GM23338 (cell line): ENCODE data around the gene SLC34A3. TPM values are rescaled to one million over a fixed set of nuclear protein-coding genes. Genes with fewer than 3 reads are reported as not detected.
A peak's percentile ranks its signal among the peaks of the same experiment; 100 is the strongest.

Source experiments
- ATAC-seq: fragments of 200-7000 bp; cut with Tn5 transposase; 3 replicates; pipeline ENCODE4 v1.9.1; 2020
- DNase-seq: peaks from one replicate; pipeline ENCODE4 v3.0.0-alpha.2; 2015; ENCODE audit warnings: low spot score
- H2AFZ ChIP-seq: fragments of 200-600 bp; sonication (generic); 2 replicates; pipeline ENCODE4 v1.8.0; 2016; ENCODE audit warnings: antibody characterized with exemption, mild to moderate bottlenecking, moderate library complexity
- H3F3A ChIP-seq: fragments of 200-600 bp; sonication (generic); replicated peaks from 2 replicates; pipeline ENCODE4 v1.8.0; 2017; ENCODE audit warnings: antibody characterized with exemption, mixed run types, low read depth
- H3K27ac ChIP-seq: fragments of 200-600 bp; sonication (generic); 2 replicates; pipeline ENCODE4 v1.6.1; 2016; ENCODE audit warnings: low read depth
- H3K27me3 ChIP-seq: fragments of 200-600 bp; sonication (generic); 2 replicates; pipeline ENCODE4 v1.8.0; 2016; ENCODE audit warnings: mild to moderate bottlenecking, mixed run types, moderate library complexity; ENCODE audit not compliant: insufficient read depth
- H3K36me3 ChIP-seq: fragments of 200-600 bp; sonication (generic); 2 replicates; pipeline ENCODE4 v1.8.0; 2016; ENCODE audit warnings: mild to moderate bottlenecking; ENCODE audit not compliant: insufficient read depth
- H3K4me1 ChIP-seq: fragments of 200-600 bp; sonication (generic); 2 replicates; pipeline ENCODE4 v1.8.0; 2016; ENCODE audit warnings: mild to moderate bottlenecking, moderate library complexity; ENCODE audit not compliant: insufficient read depth
- H3K4me2 ChIP-seq: fragments of 200-600 bp; sonication (generic); 2 replicates; pipeline ENCODE4 v1.7.1; 2017; ENCODE audit warnings: mixed run types
- H3K4me3 ChIP-seq: fragments of 200-600 bp; sonication (generic); 2 replicates; pipeline ENCODE4 v1.6.1; 2016; ENCODE audit warnings: mixed run types
- H3K79me2 ChIP-seq: fragments of 200-600 bp; sonication (generic); replicated peaks from 2 replicates; pipeline ENCODE4 v1.8.0; 2017; ENCODE audit warnings: mild to moderate bottlenecking; ENCODE audit not compliant: insufficient read depth
- H3K9me2 ChIP-seq: fragments of 200-600 bp; sonication (generic); 2 replicates; pipeline ENCODE4 v1.8.0; 2017; ENCODE audit not compliant: insufficient read depth
- H4K20me1 ChIP-seq: fragments of 200-600 bp; sonication (generic); replicated peaks from 2 replicates; pipeline ENCODE4 v1.8.0; 2017; ENCODE audit warnings: mild to moderate bottlenecking; ENCODE audit not compliant: insufficient read depth
- H3K27ac Mint-ChIP-seq: 2 replicates; pipeline ENCODE4 v1.8.0; 2020; ENCODE audit warnings: inconsistent platforms, mild to moderate bottlenecking, moderate library complexity, mixed read lengths
- H3K27me3 Mint-ChIP-seq: 3 replicates; pipeline ENCODE4 v1.8.0; 2022; ENCODE audit warnings: low read depth, mild to moderate bottlenecking, moderate library complexity, mixed read lengths, inconsistent platforms; ENCODE audit not compliant: insufficient read depth, poor library complexity
- H3K36me3 Mint-ChIP-seq: 3 replicates; pipeline ENCODE4 v1.8.0; 2021; ENCODE audit warnings: low read depth, mild to moderate bottlenecking, inconsistent platforms, moderate library complexity, mixed read lengths
- H3K4me1 Mint-ChIP-seq: 3 replicates; pipeline ENCODE4 v1.8.0; 2020; ENCODE audit warnings: mild to moderate bottlenecking, inconsistent platforms, mixed read lengths
- H3K4me3 Mint-ChIP-seq: 3 replicates; pipeline ENCODE4 v1.8.0; 2021; ENCODE audit warnings: moderate library complexity, mild to moderate bottlenecking, inconsistent platforms, mixed read lengths
- H3K9me3 Mint-ChIP-seq: 3 replicates; pipeline ENCODE4 v1.8.0; 2020; ENCODE audit warnings: moderate library complexity, mild to moderate bottlenecking, inconsistent platforms, mixed read lengths
- CREB1 ChIP-seq: fragments of 250-450 bp; sonication (Bioruptor Pico); IDR thresholded peaks from 2 replicates; pipeline ENCODE4 v1.5.0; 2020; ENCODE audit warnings: low read depth, mild to moderate bottlenecking, moderate library complexity
- EZH2 ChIP-seq: fragments of 200-600 bp; sonication (generic); IDR thresholded peaks from one replicate; pipeline ENCODE4 v1.8.0; 2017; ENCODE audit warnings: antibody characterized with exemption, mild to moderate bottlenecking, low read depth; ENCODE audit not compliant: unreplicated experiment
- JUNB ChIP-seq: IDR thresholded peaks from one replicate; pipeline ENCODE4 v1.6.1; 2016; ENCODE audit warnings: antibody characterized with exemption; ENCODE audit not compliant: unreplicated experiment
- NANOG ChIP-seq: IDR thresholded peaks from 2 replicates; pipeline ENCODE4 v1.6.1; 2016; ENCODE audit warnings: antibody characterized with exemption, borderline replicate concordance
- STAT1 ChIP-seq: IDR thresholded peaks from one replicate; pipeline ENCODE4 v1.6.1; 2016; ENCODE audit warnings: antibody characterized with exemption; ENCODE audit not compliant: unreplicated experiment
- ZNF114 ChIP-seq: fragments of 250-450 bp; sonication (Bioruptor Pico); IDR thresholded peaks from 2 replicates; pipeline ENCODE4 v1.5.0; 2020; ENCODE audit warnings: mild to moderate bottlenecking, moderate library complexity
- ZNF331 ChIP-seq: fragments of 250-450 bp; sonication (Bioruptor Pico); IDR thresholded peaks from 2 replicates; pipeline ENCODE4 v1.5.0; 2020; ENCODE audit warnings: low read depth, mild to moderate bottlenecking, moderate library complexity
- polyA plus RNA-seq: library from polyadenylated mRNA; unstranded; fragments of >200 nt; fragmentation: Nextera tagmentation; extraction: Ambion mirVana; gene quantifications from 2 replicates; pipeline ENCODE4 v1.2.1, GENCODE V29; 2016
- total RNA-seq: library from RNA; depleted of rRNA; stranded (reverse); fragments of >200 nt; shearing (Covaris generic); gene quantifications from 2 replicates; pipeline ENCODE4 v1.2.3, GENCODE V29; 2014
- TF ChIP-seq, protein P1 (sequence below): IDR thresholded peaks from one replicate; pipeline ENCODE4 v1.6.1; 2018; ENCODE audit warnings: antibody characterized with exemption; ENCODE audit not compliant: unreplicated experiment
- TF ChIP-seq, protein P2 (sequence below): fragments of 250-450 bp; sonication (Bioruptor Pico); IDR thresholded peaks from 2 replicates; pipeline ENCODE4 v1.5.0; 2020; ENCODE audit warnings: mild to moderate bottlenecking, moderate library complexity
- TF ChIP-seq, protein P3 (sequence below), 2 experiments: fragments of 200-600 bp in 1 of 2; sonication (generic) in 1 of 2; conservative IDR thresholded peaks; 2 replicates each; pipeline versions ENCODE4 v1.5.1 to v1.6.1; 2016 to 2017; ENCODE audit warnings: antibody characterized with exemption in 2 of 2, low read depth in 2 of 2, mild to moderate bottlenecking in 2 of 2, moderate library complexity in 1 of 2

The SLC34A3 gene
- total and polyA plus RNA-seq, 2 experiments from 2014 or later = not detected

DNA sequence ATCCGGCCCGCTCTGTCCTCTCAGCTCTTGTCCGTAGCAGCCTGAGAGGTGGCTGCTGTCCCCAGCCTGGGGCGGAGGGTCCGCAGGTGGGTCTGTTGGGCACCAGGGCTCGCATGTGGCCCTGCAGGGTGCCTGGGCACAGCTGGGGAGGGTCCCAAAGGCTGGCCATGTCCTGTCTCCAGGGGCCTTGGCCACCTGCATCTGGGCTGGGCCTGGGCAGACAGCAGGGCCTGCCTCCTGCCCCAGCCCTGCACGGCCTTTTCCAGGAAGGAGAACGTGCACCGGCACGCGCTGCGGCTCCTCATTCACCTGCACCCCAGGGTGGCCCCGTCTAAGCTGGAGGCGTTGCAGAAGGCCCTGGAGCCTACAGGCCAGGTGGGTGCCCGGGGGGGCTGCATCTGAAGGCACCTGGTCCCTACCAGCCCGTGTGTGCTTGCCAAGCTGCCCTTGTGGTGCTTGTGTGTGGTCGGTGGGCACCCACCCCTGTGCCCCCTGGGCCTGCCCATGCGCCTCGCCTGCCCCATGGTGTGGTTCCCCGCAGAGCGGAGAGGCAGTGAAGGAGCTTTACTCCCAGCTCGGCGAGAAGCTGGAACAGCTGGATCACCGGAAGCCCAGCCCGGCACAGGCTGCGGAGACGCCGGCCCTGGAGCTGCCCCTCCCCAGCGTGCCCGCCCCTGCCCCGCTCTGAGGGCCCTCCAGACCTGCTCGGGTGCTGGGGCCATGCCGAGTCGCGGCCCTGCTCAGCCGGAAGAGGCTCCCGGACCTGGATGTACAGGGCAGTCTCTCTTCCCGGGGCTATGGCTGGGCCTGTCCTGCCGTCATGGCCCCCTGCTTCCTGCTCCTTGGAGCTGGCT lies 41.8 kb downstream of the SLC34A3 start:
- Mint-ChIP-seq H3K36me3 (peaks cover 29% of the 10 kb centered on the region), H3K27me3 (peaks cover 32% of the 10 kb centered on the region), H3K4me3 (no peak overlapping the region), H3K9me3 (no peaks in the 10 kb centered on the region; the same call in 2 of the 3 replicates), H3K4me1 (peaks cover 36% of the 10 kb centered on the region), H3K27ac (peak overlapping the region; percentile 84; the same call in 1 of the 2 replicates)
- no peak for DNase-seq
- no peak overlapping the region for H3K4me2 ChIP-seq
- peaks cover 10% of the 10 kb centered on the region; the same call in 1 of the 2 replicates for H3K36me3 ChIP-seq
- ATAC-seq = no peak
- H3F3A ChIP-seq = 0 out of 2 replicates have a peak, but pooled peaks cover 2% of the 10 kb centered on the region
- H2AFZ ChIP-seq = no peak overlapping the region
- no peaks in the 10 kb centered on the region for H3K9me2 ChIP-seq
- TF ChIP-seq STAT1 (no peak), EZH2 (no peak), ZNF331 (CRISPR knock-in tag) (no peak), JUNB (no peak), ZNF114 (CRISPR knock-in tag) (no peak), CREB1 (no peak), NANOG (no peak)
- TF ChIP-seq, protein P1, sequence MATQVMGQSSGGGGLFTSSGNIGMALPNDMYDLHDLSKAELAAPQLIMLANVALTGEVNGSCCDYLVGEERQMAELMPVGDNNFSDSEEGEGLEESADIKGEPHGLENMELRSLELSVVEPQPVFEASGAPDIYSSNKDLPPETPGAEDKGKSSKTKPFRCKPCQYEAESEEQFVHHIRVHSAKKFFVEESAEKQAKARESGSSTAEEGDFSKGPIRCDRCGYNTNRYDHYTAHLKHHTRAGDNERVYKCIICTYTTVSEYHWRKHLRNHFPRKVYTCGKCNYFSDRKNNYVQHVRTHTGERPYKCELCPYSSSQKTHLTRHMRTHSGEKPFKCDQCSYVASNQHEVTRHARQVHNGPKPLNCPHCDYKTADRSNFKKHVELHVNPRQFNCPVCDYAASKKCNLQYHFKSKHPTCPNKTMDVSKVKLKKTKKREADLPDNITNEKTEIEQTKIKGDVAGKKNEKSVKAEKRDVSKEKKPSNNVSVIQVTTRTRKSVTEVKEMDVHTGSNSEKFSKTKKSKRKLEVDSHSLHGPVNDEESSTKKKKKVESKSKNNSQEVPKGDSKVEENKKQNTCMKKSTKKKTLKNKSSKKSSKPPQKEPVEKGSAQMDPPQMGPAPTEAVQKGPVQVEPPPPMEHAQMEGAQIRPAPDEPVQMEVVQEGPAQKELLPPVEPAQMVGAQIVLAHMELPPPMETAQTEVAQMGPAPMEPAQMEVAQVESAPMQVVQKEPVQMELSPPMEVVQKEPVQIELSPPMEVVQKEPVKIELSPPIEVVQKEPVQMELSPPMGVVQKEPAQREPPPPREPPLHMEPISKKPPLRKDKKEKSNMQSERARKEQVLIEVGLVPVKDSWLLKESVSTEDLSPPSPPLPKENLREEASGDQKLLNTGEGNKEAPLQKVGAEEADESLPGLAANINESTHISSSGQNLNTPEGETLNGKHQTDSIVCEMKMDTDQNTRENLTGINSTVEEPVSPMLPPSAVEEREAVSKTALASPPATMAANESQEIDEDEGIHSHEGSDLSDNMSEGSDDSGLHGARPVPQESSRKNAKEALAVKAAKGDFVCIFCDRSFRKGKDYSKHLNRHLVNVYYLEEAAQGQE = no peak
- TF ChIP-seq, protein P2, sequence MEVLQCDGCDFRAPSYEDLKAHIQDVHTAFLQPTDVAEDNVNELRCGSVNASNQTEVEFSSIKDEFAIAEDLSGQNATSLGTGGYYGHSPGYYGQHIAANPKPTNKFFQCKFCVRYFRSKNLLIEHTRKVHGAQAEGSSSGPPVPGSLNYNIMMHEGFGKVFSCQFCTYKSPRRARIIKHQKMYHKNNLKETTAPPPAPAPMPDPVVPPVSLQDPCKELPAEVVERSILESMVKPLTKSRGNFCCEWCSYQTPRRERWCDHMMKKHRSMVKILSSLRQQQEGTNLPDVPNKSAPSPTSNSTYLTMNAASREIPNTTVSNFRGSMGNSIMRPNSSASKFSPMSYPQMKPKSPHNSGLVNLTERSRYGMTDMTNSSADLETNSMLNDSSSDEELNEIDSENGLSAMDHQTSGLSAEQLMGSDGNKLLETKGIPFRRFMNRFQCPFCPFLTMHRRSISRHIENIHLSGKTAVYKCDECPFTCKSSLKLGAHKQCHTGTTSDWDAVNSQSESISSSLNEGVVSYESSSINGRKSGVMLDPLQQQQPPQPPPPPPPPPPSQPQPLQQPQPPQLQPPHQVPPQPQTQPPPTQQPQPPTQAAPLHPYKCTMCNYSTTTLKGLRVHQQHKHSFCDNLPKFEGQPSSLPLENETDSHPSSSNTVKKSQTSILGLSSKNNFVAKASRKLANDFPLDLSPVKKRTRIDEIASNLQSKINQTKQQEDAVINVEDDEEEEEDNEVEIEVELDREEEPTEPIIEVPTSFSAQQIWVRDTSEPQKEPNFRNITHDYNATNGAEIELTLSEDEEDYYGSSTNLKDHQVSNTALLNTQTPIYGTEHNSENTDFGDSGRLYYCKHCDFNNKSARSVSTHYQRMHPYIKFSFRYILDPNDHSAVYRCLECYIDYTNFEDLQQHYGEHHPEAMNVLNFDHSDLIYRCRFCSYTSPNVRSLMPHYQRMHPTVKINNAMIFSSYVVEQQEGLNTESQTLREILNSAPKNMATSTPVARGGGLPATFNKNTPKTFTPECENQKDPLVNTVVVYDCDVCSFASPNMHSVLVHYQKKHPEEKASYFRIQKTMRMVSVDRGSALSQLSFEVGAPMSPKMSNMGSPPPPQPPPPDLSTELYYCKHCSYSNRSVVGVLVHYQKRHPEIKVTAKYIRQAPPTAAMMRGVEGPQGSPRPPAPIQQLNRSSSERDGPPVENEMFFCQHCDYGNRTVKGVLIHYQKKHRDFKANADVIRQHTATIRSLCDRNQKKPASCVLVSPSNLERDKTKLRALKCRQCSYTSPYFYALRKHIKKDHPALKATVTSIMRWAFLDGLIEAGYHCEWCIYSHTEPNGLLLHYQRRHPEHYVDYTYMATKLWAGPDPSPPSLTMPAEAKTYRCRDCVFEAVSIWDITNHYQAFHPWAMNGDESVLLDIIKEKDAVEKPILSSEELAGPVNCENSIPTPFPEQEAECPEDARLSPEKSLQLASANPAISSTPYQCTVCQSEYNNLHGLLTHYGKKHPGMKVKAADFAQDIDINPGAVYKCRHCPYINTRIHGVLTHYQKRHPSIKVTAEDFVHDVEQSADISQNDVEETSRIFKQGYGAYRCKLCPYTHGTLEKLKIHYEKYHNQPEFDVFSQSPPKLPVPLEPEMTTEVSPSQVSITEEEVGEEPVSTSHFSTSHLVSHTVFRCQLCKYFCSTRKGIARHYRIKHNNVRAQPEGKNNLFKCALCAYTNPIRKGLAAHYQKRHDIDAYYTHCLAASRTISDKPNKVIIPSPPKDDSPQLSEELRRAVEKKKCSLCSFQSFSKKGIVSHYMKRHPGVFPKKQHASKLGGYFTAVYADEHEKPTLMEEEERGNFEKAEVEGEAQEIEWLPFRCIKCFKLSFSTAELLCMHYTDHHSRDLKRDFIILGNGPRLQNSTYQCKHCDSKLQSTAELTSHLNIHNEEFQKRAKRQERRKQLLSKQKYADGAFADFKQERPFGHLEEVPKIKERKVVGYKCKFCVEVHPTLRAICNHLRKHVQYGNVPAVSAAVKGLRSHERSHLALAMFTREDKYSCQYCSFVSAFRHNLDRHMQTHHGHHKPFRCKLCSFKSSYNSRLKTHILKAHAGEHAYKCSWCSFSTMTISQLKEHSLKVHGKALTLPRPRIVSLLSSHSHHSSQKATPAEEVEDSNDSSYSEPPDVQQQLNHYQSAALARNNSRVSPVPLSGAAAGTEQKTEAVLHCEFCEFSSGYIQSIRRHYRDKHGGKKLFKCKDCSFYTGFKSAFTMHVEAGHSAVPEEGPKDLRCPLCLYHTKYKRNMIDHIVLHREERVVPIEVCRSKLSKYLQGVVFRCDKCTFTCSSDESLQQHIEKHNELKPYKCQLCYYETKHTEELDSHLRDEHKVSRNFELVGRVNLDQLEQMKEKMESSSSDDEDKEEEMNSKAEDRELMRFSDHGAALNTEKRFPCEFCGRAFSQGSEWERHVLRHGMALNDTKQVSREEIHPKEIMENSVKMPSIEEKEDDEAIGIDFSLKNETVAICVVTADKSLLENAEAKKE (CRISPR knock-in tag) = no peak
- TF ChIP-seq, protein P3, sequence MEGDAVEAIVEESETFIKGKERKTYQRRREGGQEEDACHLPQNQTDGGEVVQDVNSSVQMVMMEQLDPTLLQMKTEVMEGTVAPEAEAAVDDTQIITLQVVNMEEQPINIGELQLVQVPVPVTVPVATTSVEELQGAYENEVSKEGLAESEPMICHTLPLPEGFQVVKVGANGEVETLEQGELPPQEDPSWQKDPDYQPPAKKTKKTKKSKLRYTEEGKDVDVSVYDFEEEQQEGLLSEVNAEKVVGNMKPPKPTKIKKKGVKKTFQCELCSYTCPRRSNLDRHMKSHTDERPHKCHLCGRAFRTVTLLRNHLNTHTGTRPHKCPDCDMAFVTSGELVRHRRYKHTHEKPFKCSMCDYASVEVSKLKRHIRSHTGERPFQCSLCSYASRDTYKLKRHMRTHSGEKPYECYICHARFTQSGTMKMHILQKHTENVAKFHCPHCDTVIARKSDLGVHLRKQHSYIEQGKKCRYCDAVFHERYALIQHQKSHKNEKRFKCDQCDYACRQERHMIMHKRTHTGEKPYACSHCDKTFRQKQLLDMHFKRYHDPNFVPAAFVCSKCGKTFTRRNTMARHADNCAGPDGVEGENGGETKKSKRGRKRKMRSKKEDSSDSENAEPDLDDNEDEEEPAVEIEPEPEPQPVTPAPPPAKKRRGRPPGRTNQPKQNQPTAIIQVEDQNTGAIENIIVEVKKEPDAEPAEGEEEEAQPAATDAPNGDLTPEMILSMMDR (conservative IDR thresholded peaks at IDR 0.05; ENCODE audit: low read depth in 2 of 2) = no peak
- H4K20me1 ChIP-seq = 0 out of 2 replicates have a peak, but pooled peaks cover 9% of the 10 kb centered on the region
- H3K79me2 ChIP-seq = no peaks in the 10 kb centered on the region
- H3K4me1 ChIP-seq = peaks cover 12% of the 10 kb centered on the region
- H3K27ac ChIP-seq = peak overlapping the region; percentile 55; the same call in 1 of the 2 replicates
- no peak overlapping the region for H3K4me3 ChIP-seq
- no peaks in the 10 kb centered on the region for H3K27me3 ChIP-seq
